Measurements from ENCODE around the gene LEPROT.

GRCh38 chr1:65477414-65478378 lies 57.2 kb downstream of the LEPROT start:
- TF ChIP-seq POLR2AphosphoS5 (IDR thresholded peaks at IDR 0.05; ENCODE audit: low read depth, low read length) (no peak), TAF1 (IDR thresholded peaks at IDR 0.05; ENCODE audit: borderline replicate concordance, insufficient read depth, low read length) (no peak), SIN3A (IDR thresholded peaks at IDR 0.05; ENCODE audit: borderline replicate concordance, insufficient read depth, low read length) (no peak)

Data from PFSK-1 (cell line).